ENCODE measurements around the gene NYAP2. TPM values are rescaled to one million over a fixed set of nuclear protein-coding genes. Genes with fewer than 3 reads are reported as not detected.

NYAP2 gene
- total RNA-seq, 2 experiments from 2014 or later = 0.09 TPM; not detected in 1

- BruUV-seq (replicated peaks) = no TSS peak
- peak; percentile 0 for DNase-seq (ENCODE audit: low spot score)
- ChIA-PET POLR2A (interaction anchor here (0.5 kb wide), 1 partner anchor 12 kb away, joined by 9 read pairs; no protein-coding TSS in a partner anchor), CTCF (ENCODE audit: unreplicated experiment) (no interaction called here)
- no peak overlapping the region for H2AFZ ChIP-seq (ENCODE audit: low read length)
- H3K4me3 ChIP-seq (ENCODE audit: low read depth, low read length, poor library complexity, severe bottlenecking) = no peak overlapping the region
- no peaks in the 10 kb centered on the region for H3K9me2 ChIP-seq (ENCODE audit: insufficient read depth, low read length)
- no peaks in the 10 kb centered on the region for H4K20me1 ChIP-seq (ENCODE audit: insufficient read depth, low read length)
- intact Hi-C loops (cut with micrococcal nuclease; ENCODE audit: unreplicated experiment) = no loop called here
- H3K79me2 ChIP-seq (ENCODE audit: insufficient read depth, low read depth, low read length) = no peaks in the 10 kb centered on the region
- H3K4me1 ChIP-seq (ENCODE audit: insufficient read depth, low read length, poor library complexity, severe bottlenecking) = no peaks in the 10 kb centered on the region
- H3K9me3 ChIP-seq (ENCODE audit: low read length) = no peaks in the 10 kb centered on the region
- H3K36me3 ChIP-seq (ENCODE audit: insufficient read depth, low read length) = no peaks in the 10 kb centered on the region
- no peak overlapping the region for H3K4me2 ChIP-seq (ENCODE audit: low read length)
- no peak overlapping the region for H3K27ac ChIP-seq (ENCODE audit: low read depth, low read length, poor library complexity, severe bottlenecking)
- no peak for TF ChIP-seq EZH2phosphoT487 (IDR thresholded peaks at IDR 0.05; ENCODE audit: borderline replicate concordance, low read depth, low read length)
- TF ChIP-seq CTCF (conservative IDR thresholded peaks at IDR 0.05; ENCODE audit: low read length) = no peak
Observed at GRCh38 chr2:225612636-225613035, 213.1 kb downstream of the NYAP2 start.

GRCh38 chr2:225614915-225615314, 215.4 kb downstream of the NYAP2 start:
- ChIA-PET POLR2A (no interaction called here), CTCF (ENCODE audit: unreplicated experiment) (no interaction called here)
- DNase-seq (ENCODE audit: low spot score) = no peak
- Histone ChIP-seq H3K9me2 (ENCODE audit: insufficient read depth, low read length) (no peaks in the 10 kb centered on the region), H2AFZ (ENCODE audit: low read length) (no peak overlapping the region), H3K4me3 (ENCODE audit: low read depth, low read length, poor library complexity, severe bottlenecking) (no peak overlapping the region), H3K36me3 (ENCODE audit: insufficient read depth, low read length) (no peaks in the 10 kb centered on the region), H3K9me3 (ENCODE audit: low read length) (no peaks in the 10 kb centered on the region), H3K4me2 (ENCODE audit: low read length) (no peak overlapping the region), H4K20me1 (ENCODE audit: insufficient read depth, low read length) (no peaks in the 10 kb centered on the region), H3K79me2 (ENCODE audit: insufficient read depth, low read depth, low read length) (no peaks in the 10 kb centered on the region), H3K27ac (ENCODE audit: low read depth, low read length, poor library complexity, severe bottlenecking) (no peak overlapping the region), H3K4me1 (ENCODE audit: insufficient read depth, low read length, poor library complexity, severe bottlenecking) (no peaks in the 10 kb centered on the region)
- TF ChIP-seq EZH2phosphoT487 (IDR thresholded peaks at IDR 0.05; ENCODE audit: borderline replicate concordance, low read depth, low read length) (no peak), CTCF (conservative IDR thresholded peaks at IDR 0.05; ENCODE audit: low read length) (no peak)
- intact Hi-C loops (cut with micrococcal nuclease; ENCODE audit: unreplicated experiment) = no loop called here
- no TSS peak for BruUV-seq (replicated peaks)

GRCh38 chr2:225615514-225615913, 216.0 kb downstream of the NYAP2 start:
- H3K4me3 ChIP-seq (ENCODE audit: low read depth, low read length, poor library complexity, severe bottlenecking) = no peak overlapping the region
- intact Hi-C loops (cut with micrococcal nuclease; ENCODE audit: unreplicated experiment) = no loop called here
- H3K9me2 ChIP-seq (ENCODE audit: insufficient read depth, low read length) = no peaks in the 10 kb centered on the region
- TF ChIP-seq EZH2phosphoT487 (IDR thresholded peaks at IDR 0.05; ENCODE audit: borderline replicate concordance, low read depth, low read length) (no peak), CTCF (conservative IDR thresholded peaks at IDR 0.05; ENCODE audit: low read length) (no peak)
- DNase-seq (ENCODE audit: low spot score) = no peak
- no peak overlapping the region for H2AFZ ChIP-seq (ENCODE audit: low read length)
- H3K9me3 ChIP-seq (ENCODE audit: low read length) = no peaks in the 10 kb centered on the region
- POLR2A ChIA-PET = interaction anchor here (0.6 kb wide), 1 partner anchor 394 kb away, joined by 3 read pairs; no protein-coding TSS in a partner anchor
- H3K27ac ChIP-seq (ENCODE audit: low read depth, low read length, poor library complexity, severe bottlenecking) = no peak overlapping the region
- no peaks in the 10 kb centered on the region for H3K36me3 ChIP-seq (ENCODE audit: insufficient read depth, low read length)
- BruUV-seq (replicated peaks) = no TSS peak
- H3K4me1 ChIP-seq (ENCODE audit: insufficient read depth, low read length, poor library complexity, severe bottlenecking) = no peaks in the 10 kb centered on the region
- CTCF ChIA-PET (ENCODE audit: unreplicated experiment) = no interaction called here
- H3K79me2 ChIP-seq (ENCODE audit: insufficient read depth, low read depth, low read length) = no peaks in the 10 kb centered on the region
- no peak overlapping the region for H3K4me2 ChIP-seq (ENCODE audit: low read length)
- H4K20me1 ChIP-seq (ENCODE audit: insufficient read depth, low read length) = no peaks in the 10 kb centered on the region

Measured in OCI-LY7 (cell line).